Erythroblast (primary cell): ENCODE results near the gene BLNK.

Experiments
- GATA1 ChIP-seq: IDR thresholded peaks from 2 replicates; pipeline ENCODE4 v1.6.1; 2011; ENCODE audit warnings: low read depth, mild to moderate bottlenecking, control low read depth, low read length, moderate library complexity
- POLR2A ChIP-seq: IDR thresholded peaks from 2 replicates; pipeline ENCODE4 v1.6.1; 2011; ENCODE audit warnings: mild to moderate bottlenecking, low read length

GRCh38 chr10:96283756-96284155 is 12.4 kb upstream of the BLNK start:
- TF ChIP-seq POLR2A (no peak), GATA1 (no peak)
